ENCODE data around the gene MLLT1.

Gene MLLT1

GRCh38 chr19:6220385-6221191, 59.2 kb downstream of the MLLT1 start:
- DNase-seq = no peak

- no peak for DNase-seq
Measured at GRCh38 chr19:6219586-6220290, 60.0 kb downstream of the MLLT1 start.

- DNase-seq = no peak
Measured at GRCh38 chr19:6219147-6219525, 60.6 kb downstream of the MLLT1 start.

- peak; percentile 61 to 87 for DNase-seq
Measured at GRCh38 chr19:6218491-6219146, 61.2 kb downstream of the MLLT1 start.

GRCh38 chr19:6217752-6218334, 61.9 kb downstream of the MLLT1 start:
- no peak for DNase-seq

- peak; percentile 57 to 67 for DNase-seq
Measured at GRCh38 chr19:6216996-6217751, 62.6 kb downstream of the MLLT1 start.

- no peak for DNase-seq
Measured at GRCh38 chr19:6216236-6216995, 63.4 kb downstream of the MLLT1 start.

- DNase-seq = no peak
Measured at GRCh38 chr19:6215701-6216235, 64.0 kb downstream of the MLLT1 start.

- no peak for DNase-seq
Measured at GRCh38 chr19:6214881-6215541, 64.8 kb downstream of the MLLT1 start.

- no peak for DNase-seq
Measured at GRCh38 chr19:6213696-6214641, 65.8 kb downstream of the MLLT1 start.

- DNase-seq = no peak
Measured at GRCh38 chr19:6213266-6213595, 66.5 kb downstream of the MLLT1 start.

- no peak for DNase-seq
Measured at GRCh38 chr19:6212403-6213265, 67.1 kb downstream of the MLLT1 start.

- no peak for DNase-seq
Measured at GRCh38 chr19:6211632-6212402, 68.0 kb downstream of the MLLT1 start.

- no peak for DNase-seq
Measured at GRCh38 chr19:6210721-6211600, 68.8 kb downstream of the MLLT1 start.

GRCh38 chr19:6210091-6210490, 69.7 kb downstream of the MLLT1 start:
- DNase-seq = no peak

- no peak for DNase-seq
Measured at GRCh38 chr19:6209680-6210079, 70.1 kb downstream of the MLLT1 start.

- no peak for DNase-seq
Measured at GRCh38 chr19:6209233-6209632, 70.5 kb downstream of the MLLT1 start.
